Stimulated activated CD8-positive, alpha-beta memory T cell treated with anti-CD3 and anti-CD28 coated beads, Interleukin-12 subunit alpha, Interleukin-12 subunit beta, amount 100 ng/mL, for 4 hours (primary cell): ENCODE data around the gene LDLR.
A peak's percentile ranks its signal among the peaks of the same experiment; 100 is the strongest.
"Not testable (repeated sequence)": the region's sequence is repeated elsewhere in the genome, so short reads cannot be mapped to it uniquely, and the experiment has no call there.

Source experiments
- DNase-seq: peaks from one replicate; pipeline ENCODE4 v3.0.0-alpha.2; 2020; ENCODE audit warnings: low read depth

The LDLR gene

DNA sequence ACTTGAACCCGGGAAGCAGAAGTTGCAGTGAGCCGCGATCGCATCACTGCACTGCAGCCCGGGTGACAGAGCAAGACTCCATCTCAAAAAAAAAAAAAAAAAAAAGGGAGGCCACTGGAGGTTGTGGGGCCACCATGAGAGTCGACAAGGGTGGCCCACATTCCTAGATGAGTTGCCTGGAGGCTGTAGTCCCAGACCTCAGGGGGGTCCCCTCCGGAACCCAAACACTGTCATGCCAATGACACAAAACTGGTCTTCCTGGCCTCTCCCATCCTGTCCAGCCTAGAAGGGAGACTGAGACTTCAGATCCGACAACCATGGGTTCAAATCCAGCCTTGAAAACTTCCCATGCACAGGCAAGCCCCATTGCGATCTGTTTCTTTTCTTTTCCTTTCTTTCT lies 51.6 kb downstream of the LDLR start:
- no peak for DNase-seq

DNA sequence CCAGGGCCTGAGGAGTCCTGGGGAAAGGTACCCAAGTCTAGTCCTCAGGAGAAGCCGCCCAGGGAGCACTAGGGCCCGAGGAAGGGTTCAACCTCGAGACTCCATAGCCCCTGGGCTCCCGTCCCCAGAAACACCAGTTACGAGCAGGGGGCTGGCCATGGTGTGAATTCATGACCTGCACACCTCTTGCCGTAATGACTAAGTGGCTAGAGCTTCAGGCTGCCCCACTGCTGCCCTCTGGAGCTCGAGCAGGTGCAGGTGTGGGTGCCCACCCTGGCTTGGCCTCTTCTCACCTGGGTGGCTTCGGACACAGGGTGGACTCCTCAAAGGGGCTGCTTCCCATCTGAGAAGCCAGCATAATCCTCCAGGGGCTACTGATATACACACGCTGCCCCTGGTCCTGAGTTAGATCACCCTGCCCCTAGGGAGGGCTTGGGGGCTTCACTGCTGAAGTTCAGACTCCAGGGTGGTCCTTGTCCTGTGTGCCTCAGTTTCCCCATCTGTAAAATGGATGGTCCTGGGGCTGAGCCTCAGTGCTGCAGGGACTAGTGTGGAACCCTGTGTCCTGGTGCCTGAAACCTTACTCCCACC lies 52.8 kb downstream of the LDLR start:
- no peak for DNase-seq

DNA sequence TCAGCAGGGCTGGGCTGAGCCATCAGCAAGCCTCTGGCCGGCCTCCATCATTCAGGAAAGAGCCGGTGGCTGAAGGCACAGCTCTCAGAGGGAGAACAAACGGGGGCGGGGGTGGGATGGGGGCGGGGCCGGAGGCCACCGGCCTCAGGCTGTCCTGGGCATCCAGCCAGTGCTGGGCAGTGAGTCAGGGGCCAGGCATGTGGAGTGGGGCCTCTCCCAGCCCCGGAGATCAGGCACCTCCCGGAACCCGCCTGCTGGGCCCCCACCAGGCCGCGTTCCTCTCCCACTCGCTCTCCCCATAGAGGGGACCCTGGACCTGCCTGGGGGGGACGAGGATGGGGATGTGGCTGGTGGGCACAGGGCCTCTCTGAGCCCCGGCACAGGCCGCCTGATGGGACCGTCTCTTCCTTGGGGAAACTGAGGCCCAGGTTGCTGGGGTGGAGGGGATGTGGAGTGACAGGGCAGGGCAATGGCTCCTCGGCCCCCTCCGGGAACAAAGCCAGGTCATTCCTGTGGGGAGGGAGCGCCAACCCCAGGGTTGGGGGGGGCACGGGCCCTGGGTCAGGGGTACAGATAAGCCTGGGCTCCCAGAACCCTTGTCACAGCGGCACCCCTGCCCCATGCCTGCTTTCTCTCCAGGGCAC lies 53.4 kb downstream of the LDLR start:
- DNase-seq: no peak

DNA sequence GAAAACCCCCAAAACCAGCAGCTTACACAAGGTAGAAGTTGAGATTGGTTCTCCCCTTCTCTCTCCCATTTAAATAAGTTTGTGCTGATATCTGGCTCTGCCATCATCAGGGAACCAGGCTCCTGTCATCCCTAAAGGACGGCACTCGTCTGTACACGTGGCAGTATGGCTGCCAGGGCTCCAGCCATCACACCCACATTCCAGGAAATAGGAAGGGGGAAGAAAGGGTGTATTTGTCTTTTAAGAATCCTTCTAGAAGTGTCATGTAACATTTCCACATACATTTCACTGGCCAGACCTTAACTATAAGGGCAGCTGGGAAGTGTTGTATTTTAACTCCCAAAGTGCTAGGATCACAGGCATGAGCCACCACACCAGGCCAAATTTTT lies 56.3 kb downstream of the LDLR start:
- DNase-seq: no peak

DNA sequence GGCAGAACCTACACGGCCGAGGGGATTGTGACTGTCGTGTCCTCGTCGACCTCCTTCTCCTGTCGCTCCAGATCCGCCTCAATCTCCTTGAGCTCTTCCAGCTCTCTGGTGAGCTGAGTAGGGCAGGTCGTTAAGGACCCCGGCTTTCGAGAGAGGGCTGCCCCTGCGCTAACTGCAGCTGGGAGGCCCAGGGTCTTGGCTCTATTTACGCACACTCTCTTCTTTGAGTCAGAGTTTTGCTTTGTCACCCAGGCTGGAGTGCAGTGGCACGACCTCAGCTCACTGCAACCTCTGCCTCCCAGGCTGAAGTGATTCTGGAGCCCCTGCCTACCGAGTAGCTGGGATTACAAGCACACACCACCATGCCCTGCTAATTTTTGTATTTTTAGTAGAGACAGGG lies 58.7 kb downstream of the LDLR start:
- no peak for DNase-seq

DNA sequence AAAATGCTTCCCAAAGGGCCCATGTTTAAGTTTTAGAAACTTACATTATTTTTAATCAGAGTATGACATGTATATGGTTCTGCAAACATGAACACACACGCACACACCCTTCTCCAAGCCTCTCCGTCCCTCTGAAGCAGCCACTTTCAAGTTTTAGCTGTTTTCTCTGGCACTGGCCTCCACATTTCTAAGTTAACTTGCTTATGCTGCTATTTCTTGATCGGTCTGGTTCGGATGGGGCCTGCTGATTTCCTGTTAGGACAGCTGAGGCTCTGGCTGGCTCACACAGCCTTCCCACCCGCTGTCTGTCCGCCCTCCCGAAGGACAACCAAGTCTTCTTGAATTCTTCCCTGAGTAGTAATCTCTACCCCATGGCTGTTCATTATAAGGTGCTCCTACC lies 61.9 kb downstream of the LDLR start:
- DNase-seq: no peak

DNA sequence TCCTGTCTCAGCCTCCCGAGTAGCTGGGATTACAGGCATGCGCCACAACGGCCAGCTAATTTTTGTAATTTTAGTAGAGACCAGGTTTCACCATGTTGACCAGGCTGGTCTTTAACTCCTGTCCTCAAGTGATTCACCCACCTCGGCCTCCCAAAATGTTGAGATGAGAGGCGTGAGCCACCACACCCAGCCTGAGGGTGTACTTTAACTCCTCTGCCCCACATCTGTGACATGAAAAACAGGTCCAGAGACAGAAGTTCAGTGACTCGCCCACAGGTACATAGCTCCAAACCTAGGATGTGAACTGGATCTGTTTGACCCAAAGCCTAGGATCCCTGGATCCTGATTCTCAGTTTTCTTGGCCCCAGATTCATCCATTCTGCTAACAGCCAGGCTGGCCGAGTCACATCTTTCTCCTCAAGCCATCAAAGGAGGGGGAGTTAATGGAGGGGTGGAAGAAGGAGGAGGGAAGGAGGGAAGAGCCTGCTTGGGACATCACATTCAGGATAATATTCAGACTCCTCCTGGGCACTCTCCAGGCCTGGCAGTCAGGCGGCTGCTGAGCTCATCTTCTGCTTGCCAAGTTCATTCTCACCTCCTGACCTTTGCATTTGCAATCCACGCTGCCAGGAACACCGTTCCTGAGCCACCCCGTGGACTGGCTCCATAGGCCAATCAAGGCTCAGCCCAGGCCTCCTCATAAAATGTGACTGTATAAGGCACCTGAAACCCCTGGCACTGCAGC lies 63.2 kb downstream of the LDLR start:
- no peak for DNase-seq

DNA sequence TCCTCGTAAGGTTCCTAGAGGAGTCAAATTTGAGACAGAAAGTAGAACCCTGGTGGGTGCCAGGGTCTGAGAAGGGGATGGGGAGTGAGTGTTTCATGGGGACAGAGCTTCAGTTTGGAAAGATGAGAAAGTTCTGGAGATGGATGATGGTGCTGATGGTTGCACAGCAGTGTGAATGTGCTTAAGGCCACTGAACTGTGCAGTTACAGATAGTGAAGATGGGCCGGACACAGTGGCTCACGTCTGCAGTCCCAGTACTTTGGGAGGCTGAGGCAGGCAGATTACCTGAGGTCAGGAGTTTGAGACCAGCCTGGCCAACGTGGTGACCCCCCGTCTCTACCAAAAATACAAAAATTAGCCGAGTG lies 65.4 kb downstream of the LDLR start:
- no peak for DNase-seq

DNA sequence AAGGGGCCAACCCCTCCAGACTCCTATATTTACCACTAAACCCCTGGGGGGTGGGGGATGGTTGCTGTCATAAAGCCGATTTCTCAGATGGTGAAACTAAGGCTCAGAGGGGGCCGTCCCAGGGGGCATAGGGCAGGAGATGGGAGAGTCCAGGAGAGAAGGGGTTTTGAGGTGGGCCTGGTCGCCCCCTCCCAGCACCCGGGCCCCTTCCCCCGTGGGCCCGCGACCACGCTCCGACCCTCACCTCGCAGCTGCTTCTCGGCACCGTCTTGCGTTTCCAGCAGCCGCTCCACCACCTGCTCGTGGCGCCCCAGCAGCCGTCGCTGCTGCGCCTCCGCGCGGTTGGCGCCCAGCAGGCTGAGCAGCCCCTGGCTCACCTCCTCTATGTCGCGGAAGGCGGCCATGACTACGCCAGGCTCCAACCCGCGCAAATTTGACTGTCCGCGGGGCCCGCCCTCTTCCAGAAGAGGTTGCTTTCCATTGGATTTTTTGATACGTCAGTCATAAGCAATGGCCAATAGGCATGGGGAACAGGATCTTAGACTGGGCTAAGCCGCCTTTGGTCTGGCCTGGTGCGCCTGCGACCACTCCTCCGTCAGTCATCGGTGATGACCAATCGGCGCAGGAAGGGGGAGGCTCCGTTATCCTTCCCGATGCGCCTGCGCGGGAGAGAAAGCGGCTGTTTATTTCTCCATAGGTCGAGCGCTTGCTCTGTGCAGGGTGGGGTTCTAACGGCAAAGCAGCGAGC lies 66.3 kb downstream of the LDLR start, which contains the start of gene SPC24:
TSS of gene SPC24 (minus strand) at position 410 of the 748 bp plus-strand sequence. CDS start at position 404, 6 bp downstream.
- DNase-seq: peak; percentile 76

DNA sequence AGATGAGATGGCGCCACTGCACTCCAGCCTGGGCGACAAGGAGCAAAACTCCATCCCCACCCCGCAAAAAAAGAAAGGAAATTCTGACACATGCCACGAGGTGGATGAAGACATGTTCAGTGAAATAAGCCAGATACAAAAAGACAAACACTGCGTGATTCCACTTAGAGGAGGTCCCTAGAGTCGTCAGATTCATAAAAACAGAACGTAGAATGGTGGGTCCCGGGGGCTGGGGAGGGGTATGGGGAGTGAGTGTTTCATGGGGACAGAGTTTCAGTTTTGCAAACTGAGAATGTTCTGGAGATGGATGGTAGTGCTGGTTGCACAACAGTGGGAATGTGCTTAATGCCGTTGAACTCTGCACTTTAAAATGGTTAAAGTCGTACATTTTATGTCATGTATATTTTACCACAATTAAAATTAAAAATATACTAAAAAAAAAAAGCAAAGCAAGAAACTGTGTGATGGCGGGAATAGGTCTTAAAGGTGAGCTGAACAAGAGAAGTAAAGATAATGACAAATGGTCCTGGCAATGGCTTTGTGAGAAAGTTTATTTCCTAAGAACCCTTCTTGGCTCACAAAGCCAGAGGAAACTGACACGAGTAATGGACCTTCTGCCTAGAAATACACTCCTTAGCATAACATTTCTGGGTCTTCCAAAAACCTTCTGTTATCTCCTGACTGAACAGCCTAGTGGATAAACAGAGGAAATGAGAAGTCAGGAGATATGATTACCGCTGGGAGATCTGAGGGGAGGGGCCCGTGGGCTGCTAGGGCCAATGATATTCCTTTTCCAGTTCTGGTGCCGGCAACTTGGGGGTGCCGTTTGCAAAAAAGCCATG lies 70.6 kb downstream of the LDLR start:
- no peak for DNase-seq

DNA sequence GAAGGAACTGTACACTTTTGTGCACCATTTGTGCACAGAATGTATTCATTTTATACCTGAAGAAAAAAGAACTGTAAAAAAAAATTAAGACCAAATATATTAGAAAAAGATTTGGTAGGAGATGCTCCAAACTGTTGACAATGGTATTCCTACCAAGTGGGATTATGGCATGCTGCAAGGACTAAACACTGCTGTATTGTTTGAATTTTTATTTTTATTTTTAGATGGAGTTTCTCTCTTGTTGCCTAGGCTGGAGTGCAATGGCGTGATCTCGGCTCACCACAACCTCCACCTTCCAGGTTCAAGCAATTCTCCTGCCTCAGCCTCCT lies 71.1 kb downstream of the LDLR start:
- not testable (repeated sequence) for DNase-seq

DNA sequence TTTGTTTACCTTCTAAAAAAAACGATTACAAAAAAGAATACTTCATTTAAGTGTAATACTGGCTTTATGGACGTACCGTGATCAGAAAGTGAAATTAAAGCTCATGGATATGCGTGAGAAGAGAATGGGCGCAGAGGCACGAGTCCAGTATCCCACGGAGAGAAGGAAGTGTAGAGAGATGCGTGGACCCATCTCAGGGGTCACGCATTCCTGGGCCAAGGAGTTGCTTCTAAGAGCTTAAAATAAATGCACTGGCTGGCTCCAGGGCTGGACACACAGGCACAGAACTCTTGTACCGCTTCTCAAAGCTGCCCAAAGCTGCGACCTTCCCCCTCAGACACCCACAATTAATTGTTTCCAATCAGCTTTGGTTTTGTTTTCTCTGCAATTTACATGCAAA lies 75.0 kb downstream of the LDLR start:
- DNase-seq: no peak

DNA sequence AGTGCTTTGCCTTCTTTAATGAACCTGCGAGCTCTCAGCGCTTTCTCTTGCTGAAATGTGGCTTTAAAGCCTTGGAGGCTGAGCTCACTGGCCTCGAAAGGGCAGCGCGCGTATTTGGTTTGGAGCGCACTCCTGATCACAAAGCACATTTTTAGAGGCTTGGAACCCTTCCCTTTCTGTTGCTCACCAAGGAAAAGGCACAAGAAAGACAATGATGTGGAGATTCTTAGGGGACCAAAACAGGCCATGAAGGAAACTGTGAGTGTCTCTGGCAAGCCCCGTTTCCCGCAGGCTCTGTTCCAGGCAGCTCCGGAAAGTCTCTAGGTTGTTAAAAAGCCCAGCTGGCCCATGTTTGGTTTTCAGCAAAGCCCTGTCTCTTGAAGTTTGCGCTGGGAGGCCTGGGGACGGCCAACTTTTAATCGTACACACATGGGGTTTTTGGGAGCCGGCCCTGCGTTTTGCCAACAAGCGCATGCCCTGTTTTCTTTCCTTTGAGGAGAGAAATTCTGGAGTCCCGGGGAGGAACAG lies 75.7 kb downstream of the LDLR start:
- no peak for DNase-seq

DNA sequence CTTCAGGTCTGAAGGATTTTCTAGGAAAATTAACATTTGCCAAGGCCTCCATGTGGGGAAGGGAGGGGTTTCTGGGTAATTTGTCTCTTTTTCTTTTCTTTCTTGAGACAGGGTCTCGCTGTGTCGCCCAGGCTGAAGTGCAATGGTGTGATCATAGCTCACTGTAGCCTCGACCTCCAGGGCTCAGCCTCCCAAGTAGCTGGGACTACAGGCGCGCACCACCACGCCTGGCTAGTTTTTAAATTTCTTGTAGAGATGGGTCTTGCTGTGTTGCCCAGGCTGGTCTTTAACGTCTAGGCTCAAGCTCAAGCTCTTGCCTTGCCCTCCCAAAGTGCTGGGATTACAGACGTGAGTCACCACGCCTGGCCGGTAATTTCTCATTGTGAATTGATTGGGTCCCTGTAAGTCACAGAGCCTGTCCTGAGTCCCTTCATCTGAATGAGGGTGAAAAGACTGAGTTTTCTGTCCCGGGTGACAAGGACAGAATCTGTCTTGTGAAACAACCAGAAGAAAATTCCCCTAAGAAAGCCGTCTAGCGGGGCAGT lies 76.3 kb downstream of the LDLR start:
- no peak for DNase-seq

DNA sequence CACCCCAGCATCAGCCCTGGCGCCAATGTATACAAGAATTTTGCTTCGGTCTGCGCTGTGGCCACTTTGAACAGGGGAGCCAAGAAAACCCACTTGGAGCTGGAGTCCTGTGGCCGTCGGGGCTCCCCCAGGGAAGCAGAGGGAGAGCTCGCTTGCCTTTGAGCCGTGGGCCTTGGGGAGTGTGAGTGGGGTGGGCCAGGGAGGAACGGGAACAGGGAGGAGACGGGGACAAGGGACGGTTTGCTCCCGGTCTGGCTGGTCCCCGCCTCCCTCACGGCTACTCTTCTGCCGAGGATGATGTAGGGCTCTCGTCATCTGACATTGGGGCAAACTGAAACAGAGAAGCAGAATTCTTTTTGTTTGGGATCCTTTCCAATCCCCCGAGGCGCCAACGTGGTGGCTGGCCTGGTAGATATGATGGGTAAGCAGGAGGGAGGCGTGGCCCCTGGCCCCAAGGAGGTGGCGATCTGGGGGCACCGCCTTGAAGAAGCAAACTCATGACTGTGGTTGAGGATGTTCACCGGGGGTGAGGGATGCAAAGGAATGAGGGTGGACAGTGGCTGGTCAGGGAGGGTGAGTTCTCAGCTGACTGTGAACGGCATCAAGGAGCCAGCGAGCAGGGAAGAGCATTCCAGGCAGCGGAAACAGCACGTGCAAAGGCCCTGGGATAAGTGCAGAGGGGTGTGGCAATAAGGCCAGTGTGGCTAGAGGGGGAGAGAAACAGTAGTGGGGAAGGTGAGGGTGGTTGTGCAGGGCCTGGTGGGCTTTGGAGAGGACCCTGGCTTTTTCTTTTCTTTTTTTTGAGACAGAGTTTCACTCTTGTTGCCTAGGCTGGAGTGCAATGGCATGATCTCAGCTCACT lies 77.2 kb downstream of the LDLR start:
- no peak for DNase-seq

DNA sequence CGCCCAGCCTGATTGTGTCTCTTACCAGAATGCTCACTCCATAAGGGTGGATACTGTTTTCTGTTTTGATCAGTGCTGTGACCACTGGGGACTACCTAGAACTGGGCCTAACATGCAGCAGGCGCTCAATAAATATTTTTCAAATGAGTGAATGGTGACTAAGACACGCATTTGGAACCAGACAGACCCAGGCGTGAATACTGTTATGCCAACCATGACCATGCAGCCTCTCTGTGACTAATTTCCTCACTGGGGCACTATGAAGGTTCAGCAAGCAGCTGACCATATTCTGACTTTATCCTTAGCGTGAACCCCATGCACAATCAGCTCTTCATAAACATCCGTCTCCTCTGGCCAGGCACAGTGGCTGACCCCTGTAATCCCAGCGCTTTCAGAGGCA lies 79.3 kb downstream of the LDLR start:
- no peak for DNase-seq

DNA sequence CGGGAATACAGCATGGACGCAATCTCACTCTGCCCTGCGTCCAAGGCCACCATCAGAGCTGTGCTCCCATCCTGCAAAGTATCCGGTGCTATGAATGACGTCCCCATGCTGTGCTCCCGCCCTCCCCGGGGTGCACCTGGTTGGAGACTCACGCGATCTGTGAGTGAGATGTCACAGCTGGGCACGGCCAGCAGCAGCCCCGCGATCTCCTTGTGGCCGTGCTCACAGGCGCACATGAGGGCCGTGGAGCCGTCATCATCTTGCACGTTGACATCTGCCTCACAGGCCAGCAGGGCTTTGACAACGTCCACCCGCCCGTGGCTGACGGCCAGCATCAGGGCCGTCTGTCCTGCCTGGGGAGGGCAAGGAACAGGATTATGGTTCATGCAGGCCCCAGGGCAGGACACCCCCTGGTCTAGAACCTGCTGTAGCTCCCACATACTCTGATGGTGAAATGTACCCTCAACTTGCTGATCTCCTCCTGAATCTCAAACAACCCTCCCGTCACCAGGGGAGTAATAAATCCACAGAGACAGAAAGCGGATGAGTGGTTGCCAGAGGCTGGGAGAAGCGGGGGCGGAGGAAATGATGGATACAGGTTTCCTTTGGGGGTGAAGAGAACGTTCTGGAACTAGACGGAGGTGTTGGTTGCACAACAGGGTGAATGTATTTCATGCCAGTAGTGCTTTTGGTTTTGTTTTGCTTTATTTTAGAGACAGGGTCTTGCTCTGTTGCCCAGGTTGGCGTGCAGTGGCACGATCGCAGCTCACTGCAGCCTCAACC lies 80.8 kb downstream of the LDLR start:
- no peak for DNase-seq

DNA sequence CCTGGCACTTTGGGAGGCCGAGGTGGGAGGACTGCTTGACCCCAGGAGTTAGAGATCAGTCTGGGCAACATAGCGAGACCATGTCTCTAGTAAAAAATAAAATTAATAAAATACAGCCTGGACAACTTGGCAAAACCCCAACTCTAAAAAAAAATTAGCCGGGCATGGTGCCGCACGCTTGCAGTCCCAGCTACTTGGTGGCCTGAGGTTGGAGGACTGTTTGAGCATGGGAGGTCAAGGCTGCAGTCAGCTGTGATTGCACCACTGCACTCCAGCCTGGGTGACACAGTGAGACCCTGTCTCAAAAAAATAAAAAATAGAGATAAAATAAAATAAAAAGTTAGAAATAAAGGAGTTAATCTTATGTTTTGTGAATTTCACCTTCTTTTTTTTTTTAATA lies 81.9 kb downstream of the LDLR start:
- DNase-seq: no peak

DNA sequence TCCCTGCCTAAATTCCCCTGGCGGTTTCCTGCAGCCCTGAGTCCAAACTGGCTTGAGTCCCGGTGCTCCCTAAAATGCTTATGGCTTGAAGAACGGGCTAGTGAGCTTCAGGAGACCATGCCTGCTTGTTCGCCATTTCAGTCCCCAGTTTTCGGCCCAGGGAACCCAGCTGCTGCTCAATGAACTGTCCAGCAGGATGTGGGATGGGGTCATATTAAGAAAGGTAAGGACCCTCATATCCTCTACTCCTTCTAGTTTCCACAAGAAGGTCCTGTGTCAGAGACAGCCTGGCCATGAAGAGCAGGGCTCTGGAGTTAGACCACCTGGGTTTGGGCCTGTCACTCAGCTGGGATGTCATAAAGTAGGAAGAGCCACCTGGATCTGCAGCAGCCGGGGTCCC lies 83.3 kb downstream of the LDLR start:
- no peak for DNase-seq
